Neuronal stem cell (in vitro differentiated cells): ENCODE measurements around the gene RNASEH1.
"Not testable (repeated sequence)": the region's sequence is repeated elsewhere in the genome, so short reads cannot be mapped to it uniquely, and the experiment has no call there.

Experiments used
- DNase-seq: peaks from one replicate; pipeline ENCODE4 v3.0.0-alpha.2; 2013; ENCODE audit warnings: low spot score
- H2AFZ ChIP-seq: one replicate; pipeline ENCODE4 v1.6.1; 2013; ENCODE audit warnings: mild to moderate bottlenecking, low read length, inconsistent platforms
- H2AK5ac ChIP-seq: 2 replicates; pipeline ENCODE4 v1.6.1; 2013; ENCODE audit warnings: low read depth, mild to moderate bottlenecking, inconsistent platforms, low read length, moderate library complexity, mixed read lengths
- H2BK120ac ChIP-seq: 2 replicates; pipeline ENCODE4 v1.6.1; 2013; ENCODE audit warnings: low read depth, mild to moderate bottlenecking, inconsistent platforms, low read length, moderate library complexity, mixed read lengths
- H2BK12ac ChIP-seq: one replicate; pipeline ENCODE4 v1.6.1; 2013; ENCODE audit warnings: low read length, inconsistent platforms
- H2BK15ac ChIP-seq: 2 replicates; pipeline ENCODE4 v1.6.1; 2013; ENCODE audit warnings: mild to moderate bottlenecking, low read length, inconsistent platforms, mixed read lengths
- H2BK5ac ChIP-seq: one replicate; pipeline ENCODE4 v1.6.1; 2013; ENCODE audit warnings: inconsistent platforms, mild to moderate bottlenecking, low read length, moderate library complexity
- H3K14ac ChIP-seq: one replicate; pipeline ENCODE4 v1.6.1; 2013; ENCODE audit warnings: low read length, inconsistent platforms
- H3K18ac ChIP-seq: 2 replicates; pipeline ENCODE4 v1.6.1; 2013; ENCODE audit warnings: low read length, inconsistent platforms
- H3K23ac ChIP-seq: 2 replicates; pipeline ENCODE4 v1.6.1; 2013; ENCODE audit warnings: low read depth, mild to moderate bottlenecking, mixed read lengths, low read length, inconsistent platforms; ENCODE audit not compliant: poor library complexity
- H3K27ac ChIP-seq: replicated peaks from 3 replicates; pipeline ENCODE4 v1.5.1; 2013; ENCODE audit warnings: low read length, inconsistent platforms
- H3K27me3 ChIP-seq, 3 experiments: 2 replicates each; pipeline ENCODE4 v1.6.1; 2013; ENCODE audit warnings: low read length in 3 of 3, mild to moderate bottlenecking in 2 of 3, inconsistent platforms in 1 of 3, low read depth in 1 of 3, mixed read lengths in 1 of 3, moderate library complexity in 1 of 3; ENCODE audit not compliant: control insufficient read depth in 3 of 3, insufficient read depth in 3 of 3
- H3K36me3 ChIP-seq, 2 donors: replicated peaks in 1 of 2; 2 replicates each; pipeline ENCODE4 v1.6.1; 2013; ENCODE audit warnings: low read length in 2 of 2; ENCODE audit not compliant: control insufficient read depth in 2 of 2, insufficient read depth in 2 of 2
- H3K4ac ChIP-seq: 2 replicates; pipeline ENCODE4 v1.6.1; 2013; ENCODE audit warnings: inconsistent platforms, mild to moderate bottlenecking, low read length, moderate library complexity
- H3K4me1 ChIP-seq, 2 donors: 1 replicate in 1 of 2; 2 replicates in 1 of 2; pipeline ENCODE4 v1.6.1; 2013; ENCODE audit warnings: low read length in 2 of 2, low read depth in 1 of 2; ENCODE audit not compliant: control insufficient read depth in 2 of 2, insufficient read depth in 1 of 2
- H3K4me2 ChIP-seq: one replicate; pipeline ENCODE4 v1.6.1; 2013; ENCODE audit warnings: mild to moderate bottlenecking, low read length, inconsistent platforms; ENCODE audit not compliant: insufficient read depth, poor library complexity, severe bottlenecking
- H3K4me3 ChIP-seq, 2 donors: 2 replicates each; pipeline ENCODE4 v1.5.1; 2013; ENCODE audit warnings: low read length in 2 of 2, mild to moderate bottlenecking in 2 of 2, inconsistent platforms in 1 of 2, moderate library complexity in 1 of 2
- H3K79me1 ChIP-seq: one replicate; pipeline ENCODE4 v1.6.1; 2013; ENCODE audit warnings: low read depth, mild to moderate bottlenecking, inconsistent platforms, low read length, moderate library complexity
- H3K9ac ChIP-seq: one replicate; pipeline ENCODE4 v1.6.1; 2013; ENCODE audit warnings: mild to moderate bottlenecking, low read depth, low read length, inconsistent platforms; ENCODE audit not compliant: poor library complexity
- H3K9me3 ChIP-seq, 2 donors: replicated peaks in 1 of 2; 2 replicates each; pipeline versions ENCODE3 to v1.6.1; 2013; ENCODE audit warnings: low read length in 2 of 2, mild to moderate bottlenecking in 2 of 2, inconsistent platforms in 1 of 2, low read depth in 1 of 2, mixed read lengths in 1 of 2, moderate library complexity in 1 of 2; ENCODE audit not compliant: control insufficient read depth in 2 of 2, insufficient read depth in 1 of 2
- H4K8ac ChIP-seq: one replicate; pipeline ENCODE4 v1.6.1; 2013; ENCODE audit warnings: low read depth, mild to moderate bottlenecking, inconsistent platforms, low read length, moderate library complexity
- H4K91ac ChIP-seq: one replicate; pipeline ENCODE4 v1.6.1; 2013; ENCODE audit warnings: low read length, low read depth, mild to moderate bottlenecking, inconsistent platforms; ENCODE audit not compliant: poor library complexity
- WGBS, 2 donors: extraction: QIAGEN DNeasy Blood & Tissue Kit; methylation state at CpG; one replicate each; pipeline ENCODE4 v1.1.7; 2013; ENCODE audit warnings: missing lambda C conversion rate in 2 of 2, mixed read lengths in 1 of 2; ENCODE audit not compliant: insufficient read length in 2 of 2, insufficient replicate concordance in 1 of 2; ENCODE audit errors: extremely low coverage in 2 of 2; 5-methylcytosine and 5-hydroxymethylcytosine counted together

Gene RNASEH1

GRCh38 chr2:3569656-3570055 lies 11.5 kb upstream of the RNASEH1 start:
- not testable (repeated sequence) for H3K4me3 ChIP-seq, H3K36me3 ChIP-seq, H3K18ac ChIP-seq, H3K14ac ChIP-seq, H3K4me1 ChIP-seq, H2BK12ac ChIP-seq, H3K4me2 ChIP-seq, H3K79me1 ChIP-seq, H2BK120ac ChIP-seq, H2BK5ac ChIP-seq, H2AFZ ChIP-seq, H2AK5ac ChIP-seq, H3K4ac ChIP-seq, H4K8ac ChIP-seq, H4K91ac ChIP-seq, H3K9me3 ChIP-seq, H3K23ac ChIP-seq, H3K27ac ChIP-seq, H2BK15ac ChIP-seq, DNase-seq, H3K9ac ChIP-seq, H3K27me3 ChIP-seq
- no CpG with 5 or more reads among the region's 23 CpGs for WGBS, 2 donors

DNA sequence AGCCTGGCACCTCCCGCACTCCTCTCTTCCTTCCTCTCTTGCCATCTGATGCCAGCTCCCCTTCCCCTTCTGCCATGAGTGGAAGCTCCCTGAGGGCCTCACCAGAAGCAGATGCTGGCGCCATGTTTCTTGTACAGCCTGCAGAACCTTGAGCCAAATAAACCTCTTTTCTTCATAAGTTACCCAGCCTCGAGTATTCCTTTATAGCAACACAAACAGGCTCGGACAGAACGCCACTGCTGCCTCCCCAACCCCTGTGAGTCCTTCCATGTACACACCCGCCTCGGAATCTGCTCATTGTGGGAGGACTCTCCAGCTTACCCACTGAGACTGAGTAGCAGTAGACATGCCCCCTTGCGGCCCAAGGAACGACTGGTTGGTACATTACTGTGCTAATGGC lies 8.7 kb upstream of the RNASEH1 start:
- Histone ChIP-seq H3K27me3 (no peaks in the 10 kb centered on the region), H2BK120ac (no peak overlapping the region), H2BK15ac (no peak overlapping the region), H3K9me3 (no peaks in the 10 kb centered on the region), H2AFZ (no peak overlapping the region), H3K18ac (no peak overlapping the region), H3K4me3 (no peak overlapping the region), H3K23ac (no peak overlapping the region), H3K4ac (no peak overlapping the region), H3K14ac (no peak overlapping the region), H3K27ac (no peak overlapping the region), H2BK5ac (no peak overlapping the region), H2AK5ac (no peak overlapping the region), H4K8ac (no peak overlapping the region), H3K4me2 (no peak overlapping the region), H3K9ac (no peak overlapping the region), H4K91ac (no peak overlapping the region), H2BK12ac (no peak overlapping the region), H3K79me1 (peaks cover 2% of the 10 kb centered on the region), H3K36me3 (peaks cover 1 to 6% of the 10 kb centered on the region in 2 donors), H3K4me1 (no peaks in the 10 kb centered on the region)
- no peak for DNase-seq
- no CpG with 5 or more reads among the region's 9 CpGs for WGBS, 2 donors

GRCh38 chr2:3565117-3565516 lies 7.0 kb upstream of the RNASEH1 start:
- no peak overlapping the region for H3K23ac ChIP-seq
- no peaks in the 10 kb centered on the region for H3K27me3 ChIP-seq
- peaks cover 2% of the 10 kb centered on the region for H3K79me1 ChIP-seq
- no peak for DNase-seq
- no peak overlapping the region for H3K4ac ChIP-seq
- H2BK5ac ChIP-seq = no peak overlapping the region
- no peak overlapping the region for H4K91ac ChIP-seq
- no peaks in the 10 kb centered on the region for H3K4me1 ChIP-seq
- no peak overlapping the region for H2AFZ ChIP-seq
- H2BK120ac ChIP-seq = no peak overlapping the region
- no peak overlapping the region for H3K4me3 ChIP-seq
- no peak overlapping the region for H2BK12ac ChIP-seq
- H3K27ac ChIP-seq = no peak overlapping the region
- WGBS, 2 donors = no CpG with 5 or more reads among the region's 6 CpGs
- H3K4me2 ChIP-seq = no peak overlapping the region
- no peak overlapping the region for H2AK5ac ChIP-seq
- H3K18ac ChIP-seq = no peak overlapping the region
- H3K36me3 ChIP-seq = peaks cover 5 to 20% of the 10 kb centered on the region in 2 donors
- H4K8ac ChIP-seq = no peak overlapping the region
- H2BK15ac ChIP-seq = no peak overlapping the region
- H3K9me3 ChIP-seq = no peaks in the 10 kb centered on the region
- no peak overlapping the region for H3K9ac ChIP-seq
- no peak overlapping the region for H3K14ac ChIP-seq

DNA sequence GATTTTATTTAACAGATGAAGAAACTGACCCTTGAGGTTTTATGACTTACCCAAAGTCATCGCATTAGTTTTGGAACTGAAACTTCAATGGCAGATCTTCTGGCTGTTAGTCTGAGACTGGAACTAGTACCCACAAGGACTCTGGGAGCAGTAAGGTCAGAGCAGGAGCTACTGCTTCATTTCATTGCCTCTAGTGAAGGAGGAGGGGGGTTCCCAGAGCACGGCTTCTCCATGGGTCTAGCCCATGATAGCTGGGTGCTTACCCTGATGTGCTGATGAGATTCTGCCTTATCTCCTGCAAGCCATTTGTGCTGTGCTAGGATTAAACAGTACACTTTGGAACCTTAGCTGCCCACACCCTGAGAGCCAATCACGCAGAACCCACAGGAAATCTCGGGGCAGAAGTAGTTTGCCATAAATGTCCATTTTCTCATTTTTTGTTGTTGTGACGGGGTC lies 5.4 kb upstream of the RNASEH1 start:
- WGBS, 2 donors = no CpG with 5 or more reads among the region's 5 CpGs
- H3K36me3 ChIP-seq = peaks cover 6 to 29% of the 10 kb centered on the region in 2 donors
- no peak overlapping the region for H3K4me3 ChIP-seq
- H2AK5ac ChIP-seq = no peak overlapping the region
- H3K14ac ChIP-seq = no peak overlapping the region
- H3K4me1 ChIP-seq = no peaks in the 10 kb centered on the region
- H3K23ac ChIP-seq = no peak overlapping the region
- no peak overlapping the region for H2BK15ac ChIP-seq
- no peaks in the 10 kb centered on the region for H3K9me3 ChIP-seq
- H3K18ac ChIP-seq = no peak overlapping the region
- H3K4me2 ChIP-seq = no peak overlapping the region
- no peak overlapping the region for H2BK5ac ChIP-seq
- peaks cover 2% of the 10 kb centered on the region for H3K79me1 ChIP-seq
- H3K27me3 ChIP-seq = no peaks in the 10 kb centered on the region
- H3K27ac ChIP-seq = no peak overlapping the region
- H4K91ac ChIP-seq = no peak overlapping the region
- no peak overlapping the region for H2BK12ac ChIP-seq
- no peak overlapping the region for H3K4ac ChIP-seq
- no peak overlapping the region for H2AFZ ChIP-seq
- H2BK120ac ChIP-seq = no peak overlapping the region
- H4K8ac ChIP-seq = no peak overlapping the region
- no peak overlapping the region for H3K9ac ChIP-seq
- DNase-seq = no peak
